Measurements from ENCODE around the gene PTTG1IP. TPM values are rescaled to one million over a fixed set of nuclear protein-coding genes. Genes with fewer than 3 reads are reported as not detected.
"Not testable (repeated sequence)": the region's sequence is repeated elsewhere in the genome, so short reads cannot be mapped to it uniquely, and the experiment has no call there.

PTTG1IP gene
- total RNA-seq, 1 donor: 245 TPM

GRCh38 chr21:44918581-44919033, 45.1 kb upstream of the PTTG1IP start:
- no peak for DNase-seq (ENCODE audit: low read depth)
- no peak for TF ChIP-seq CTCF (IDR thresholded peaks at IDR 0.05; ENCODE audit: insufficient read depth, low read depth, low read length)
- H3K4me3 ChIP-seq (ENCODE audit: low read depth, low read length): no peak overlapping the region

- no peak for DNase-seq (ENCODE audit: low read depth)
- no peak overlapping the region for H3K4me3 ChIP-seq (ENCODE audit: low read depth, low read length)
- no peak for TF ChIP-seq CTCF (IDR thresholded peaks at IDR 0.05; ENCODE audit: insufficient read depth, low read depth, low read length)
Observed at GRCh38 chr21:44918107-44918470, 44.6 kb upstream of the PTTG1IP start.

- no peak for TF ChIP-seq CTCF (IDR thresholded peaks at IDR 0.05; ENCODE audit: insufficient read depth, low read depth, low read length)
- no peak overlapping the region for H3K4me3 ChIP-seq (ENCODE audit: low read depth, low read length)
- no peak for DNase-seq (ENCODE audit: low read depth)
Observed at GRCh38 chr21:44917446-44918106, 44.1 kb upstream of the PTTG1IP start.

GRCh38 chr21:44916965-44917364, 43.5 kb upstream of the PTTG1IP start:
- H3K4me3 ChIP-seq (ENCODE audit: low read depth, low read length): no peak overlapping the region
- no peak for DNase-seq (ENCODE audit: low read depth)
- no peak for TF ChIP-seq CTCF (IDR thresholded peaks at IDR 0.05; ENCODE audit: insufficient read depth, low read depth, low read length)

- no peak for DNase-seq (ENCODE audit: low read depth)
- no peak overlapping the region for H3K4me3 ChIP-seq (ENCODE audit: low read depth, low read length)
- TF ChIP-seq CTCF (IDR thresholded peaks at IDR 0.05; ENCODE audit: insufficient read depth, low read depth, low read length): no peak
Observed at GRCh38 chr21:44914176-44914874, 40.8 kb upstream of the PTTG1IP start.

GRCh38 chr21:44913425-44914175, 40.1 kb upstream of the PTTG1IP start:
- no peak overlapping the region for H3K4me3 ChIP-seq (ENCODE audit: low read depth, low read length)
- no peak for DNase-seq (ENCODE audit: low read depth)
- no peak for TF ChIP-seq CTCF (IDR thresholded peaks at IDR 0.05; ENCODE audit: insufficient read depth, low read depth, low read length)

- DNase-seq (ENCODE audit: low read depth); H3K4me3 ChIP-seq (ENCODE audit: low read depth, low read length): not testable (repeated sequence)
Observed at GRCh38 chr21:44912506-44913412, 39.3 kb upstream of the PTTG1IP start.
